NCI-H226 (cell line): Measurements from ENCODE around the gene LPIN3.

Source experiments
- DNase-seq: peaks from one replicate; pipeline ENCODE4 v3.0.0-alpha.2; 2015

Gene LPIN3

GRCh38 chr20:41329435-41330342, 10.9 kb upstream of the LPIN3 start:
- DNase-seq: peak; percentile 94

GRCh38 chr20:41330343-41330720, 10.3 kb upstream of the LPIN3 start:
- DNase-seq: peak; percentile 29

- no peak for DNase-seq
Measured at GRCh38 chr20:41330941-41331340, 9.7 kb upstream of the LPIN3 start.

GRCh38 chr20:41331731-41332130, 8.9 kb upstream of the LPIN3 start:
- DNase-seq: no peak

- DNase-seq: no peak
Measured at GRCh38 chr20:41334036-41334435, 6.6 kb upstream of the LPIN3 start.

- DNase-seq: no peak
Measured at GRCh38 chr20:41334443-41335421, 5.9 kb upstream of the LPIN3 start.

- no peak for DNase-seq
Measured at GRCh38 chr20:41335591-41335990, 5.0 kb upstream of the LPIN3 start.

GRCh38 chr20:41336711-41337492, 3.7 kb upstream of the LPIN3 start:
- no peak for DNase-seq

- DNase-seq: peak; percentile 59
Measured at GRCh38 chr20:41339957-41340326, 679 bp upstream of the LPIN3 start.

GRCh38 chr20:41342474-41343464, 2.1 kb downstream of the LPIN3 start:
- no peak for DNase-seq

- no peak for DNase-seq
Measured at GRCh38 chr20:41344477-41344876, 3.9 kb downstream of the LPIN3 start.

GRCh38 chr20:41344938-41345728, 4.5 kb downstream of the LPIN3 start:
- DNase-seq: no peak

- no peak for DNase-seq
Measured at GRCh38 chr20:41345729-41346067, 5.1 kb downstream of the LPIN3 start.

GRCh38 chr20:41347523-41348429, 7.2 kb downstream of the LPIN3 start:
- no peak for DNase-seq

GRCh38 chr20:41348430-41349172, 8.0 kb downstream of the LPIN3 start:
- DNase-seq: no peak

GRCh38 chr20:41349266-41349665, 8.6 kb downstream of the LPIN3 start:
- DNase-seq: no peak

- no peak for DNase-seq
Measured at GRCh38 chr20:41349943-41350342, 9.3 kb downstream of the LPIN3 start.

- no peak for DNase-seq
Measured at GRCh38 chr20:41350408-41350962, 9.9 kb downstream of the LPIN3 start.

GRCh38 chr20:41352106-41352505, 11.5 kb downstream of the LPIN3 start:
- DNase-seq: no peak
